ENCODE data around the gene UBASH3B. TPM values are rescaled to one million over a fixed set of nuclear protein-coding genes. Genes with fewer than 3 reads are reported as not detected.
A peak's percentile ranks its signal among the peaks of the same experiment; 100 is the strongest.

UBASH3B gene
- total RNA-seq, 1 donor from 2014 or later: 6.6 TPM

DNA sequence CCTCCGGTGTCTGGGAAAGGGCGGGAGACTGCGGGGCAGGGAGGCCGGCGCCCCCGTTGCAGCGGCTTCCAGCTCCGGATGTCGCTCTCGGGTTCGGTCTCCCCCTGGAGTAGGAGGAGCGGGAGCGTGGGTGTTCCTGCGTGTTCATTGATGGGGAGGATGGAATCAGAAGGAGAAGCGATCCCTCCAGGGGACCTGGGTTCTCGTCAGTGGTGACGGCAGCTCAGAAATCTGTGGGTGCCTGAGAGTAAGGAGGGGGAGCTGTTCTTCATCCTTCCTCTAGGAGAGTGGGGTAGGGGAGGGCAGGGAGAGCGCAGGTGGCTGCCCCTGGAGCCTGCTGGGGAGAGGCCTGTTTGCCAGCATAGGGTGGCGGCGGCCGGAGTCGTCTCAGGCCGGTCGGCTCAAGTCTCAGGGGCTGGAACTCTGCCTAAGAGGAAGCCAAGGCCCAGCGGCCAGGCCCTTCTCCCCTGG lies 1.1 kb downstream of the UBASH3B start:
- TF ChIP-seq CTCF (IDR thresholded peaks at IDR 0.05; ENCODE audit: unreplicated experiment): no peak
- peaks cover 6% of the 10 kb centered on the region for H3K4me1 Mint-ChIP-seq
- H3K4me3 Mint-ChIP-seq: peak overlapping the region; percentile 80
- peaks cover 4% of the 10 kb centered on the region for H3K36me3 Mint-ChIP-seq
- peak overlapping the region; percentile 56 for H3K27ac Mint-ChIP-seq
- peak in 1 of 2 experiments; percentile 43 for DNase-seq (ENCODE audit: low spot score in 2 of 2, unreplicated experiment in 2 of 2)
- peaks cover 4% of the 10 kb centered on the region for H3K9me3 Mint-ChIP-seq
- H3K27me3 Mint-ChIP-seq (ENCODE audit: low read depth): peaks cover 67% of the 10 kb centered on the region

- Mint-ChIP-seq H3K27me3 (ENCODE audit: low read depth) (peaks cover 41% of the 10 kb centered on the region), H3K27ac (no peak overlapping the region), H3K36me3 (peaks cover 4% of the 10 kb centered on the region), H3K4me1 (peaks cover 6% of the 10 kb centered on the region), H3K9me3 (peaks cover 4% of the 10 kb centered on the region), H3K4me3 (no peak overlapping the region)
- no peak for DNase-seq (ENCODE audit: low spot score in 2 of 2, unreplicated experiment in 2 of 2)
- TF ChIP-seq CTCF (IDR thresholded peaks at IDR 0.05; ENCODE audit: unreplicated experiment): no peak
These were observed 4.4 kb downstream of the UBASH3B start for GRCh38 chr11:122659676-122660554.

DNA sequence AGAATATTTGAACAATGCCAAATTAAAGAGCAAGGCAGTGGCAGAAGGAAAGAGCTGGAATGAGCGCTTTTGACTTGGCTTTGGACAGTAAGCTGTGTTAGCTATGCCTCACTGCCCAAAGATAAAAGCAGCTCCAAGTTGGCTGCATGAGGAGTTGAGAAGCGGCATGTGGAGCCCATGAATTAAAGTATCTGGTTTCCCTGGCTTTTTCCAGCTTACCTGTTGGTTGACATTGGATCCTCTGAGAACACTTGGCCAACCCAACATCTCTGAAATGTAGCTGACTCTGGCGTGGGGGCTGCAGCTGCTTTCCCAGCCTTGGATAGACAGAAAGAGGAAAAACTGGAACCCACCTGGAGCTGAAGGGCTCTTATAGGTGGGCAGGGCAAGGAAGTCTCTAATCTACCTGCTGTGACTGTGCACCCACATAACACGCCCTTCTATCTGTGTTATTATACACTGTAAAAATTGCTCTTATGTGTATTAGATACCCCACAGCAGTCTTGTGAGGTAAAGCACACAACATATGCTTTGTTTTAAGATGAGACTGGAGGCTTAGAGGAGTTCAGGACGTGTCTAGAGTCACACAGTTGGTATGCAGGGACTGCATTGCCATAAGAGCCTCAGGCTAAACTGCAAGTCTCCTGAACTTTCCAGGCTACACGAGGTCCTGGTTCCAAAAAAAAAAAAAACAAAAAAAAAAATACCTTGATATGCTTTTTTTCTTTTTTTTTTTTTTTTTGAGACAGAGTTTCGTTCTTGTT lies 5.8 kb downstream of the UBASH3B start:
- H3K9me3 Mint-ChIP-seq: peaks cover 4% of the 10 kb centered on the region
- DNase-seq (ENCODE audit: low spot score in 2 of 2, unreplicated experiment in 2 of 2): no peak
- no peak overlapping the region for H3K4me3 Mint-ChIP-seq
- H3K4me1 Mint-ChIP-seq: peaks cover 6% of the 10 kb centered on the region
- peaks cover 4% of the 10 kb centered on the region for H3K36me3 Mint-ChIP-seq
- TF ChIP-seq CTCF (IDR thresholded peaks at IDR 0.05; ENCODE audit: unreplicated experiment): no peak
- no peak overlapping the region for H3K27ac Mint-ChIP-seq
- H3K27me3 Mint-ChIP-seq (ENCODE audit: low read depth): peaks cover 35% of the 10 kb centered on the region

DNA sequence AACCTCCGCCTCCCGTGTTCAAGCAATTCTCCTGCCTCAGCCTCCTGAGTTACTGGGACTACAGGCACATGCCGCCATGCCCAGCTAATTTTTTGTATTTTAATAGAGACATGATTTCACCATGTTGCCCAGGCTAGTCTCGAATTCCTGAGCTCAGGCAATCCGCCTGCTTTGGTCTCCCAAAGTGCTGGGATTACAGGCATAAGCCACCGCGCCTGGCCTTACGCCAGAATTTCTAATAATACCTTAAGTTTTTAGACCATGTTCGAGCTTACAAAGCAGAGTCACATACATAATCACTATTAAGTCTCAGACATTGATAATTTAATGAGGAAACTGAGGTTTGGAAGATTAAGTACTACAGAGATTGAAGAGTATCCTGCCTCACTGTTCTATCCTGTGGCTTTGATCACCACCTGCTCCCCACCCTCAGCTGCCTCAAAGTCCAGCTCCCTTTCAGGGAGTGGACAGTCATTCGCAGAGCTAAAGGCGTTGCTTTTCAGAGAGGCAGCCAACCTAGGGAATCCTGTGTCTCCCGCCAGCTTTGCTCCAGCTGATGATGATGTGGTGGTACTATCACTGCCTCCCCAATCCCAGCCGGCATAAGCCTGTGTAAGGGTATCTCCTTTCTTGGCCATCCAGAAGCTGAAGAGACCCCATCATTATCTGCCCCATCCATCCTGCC lies 7.7 kb downstream of the UBASH3B start:
- DNase-seq (ENCODE audit: low spot score in 2 of 2, unreplicated experiment in 2 of 2): no peak
- H3K36me3 Mint-ChIP-seq: peaks cover 4% of the 10 kb centered on the region
- H3K27ac Mint-ChIP-seq: no peak overlapping the region
- peaks cover 2% of the 10 kb centered on the region for H3K4me1 Mint-ChIP-seq
- peaks cover 4% of the 10 kb centered on the region for H3K9me3 Mint-ChIP-seq
- H3K4me3 Mint-ChIP-seq: no peak overlapping the region
- peaks cover 20% of the 10 kb centered on the region for H3K27me3 Mint-ChIP-seq (ENCODE audit: low read depth)
- TF ChIP-seq CTCF (IDR thresholded peaks at IDR 0.05; ENCODE audit: unreplicated experiment): no peak

DNA sequence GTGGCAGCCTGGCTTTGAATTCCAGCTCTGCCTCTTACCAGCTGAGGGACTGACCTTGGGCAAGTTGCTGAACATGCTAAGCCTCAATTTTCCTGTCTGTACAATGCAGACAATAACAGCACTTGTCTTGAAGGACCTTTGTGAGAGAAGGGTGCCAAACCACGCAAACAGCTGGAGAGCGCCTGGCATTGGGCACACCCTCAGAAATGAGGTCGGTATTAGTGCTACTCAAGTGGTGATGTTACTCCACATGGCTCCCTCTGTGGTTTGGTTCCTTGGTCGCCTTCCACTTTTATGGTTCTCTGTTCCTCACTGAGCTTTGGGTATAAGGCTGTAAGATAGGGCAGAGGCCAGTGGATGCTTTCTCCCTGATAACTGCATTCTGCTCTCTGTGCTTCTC lies 8.2 kb downstream of the UBASH3B start:
- peaks cover 4% of the 10 kb centered on the region for H3K36me3 Mint-ChIP-seq
- no peak for DNase-seq (ENCODE audit: low spot score in 2 of 2, unreplicated experiment in 2 of 2)
- H3K27ac Mint-ChIP-seq: no peak overlapping the region
- no peak for TF ChIP-seq CTCF (IDR thresholded peaks at IDR 0.05; ENCODE audit: unreplicated experiment)
- peaks cover 18% of the 10 kb centered on the region for H3K27me3 Mint-ChIP-seq (ENCODE audit: low read depth)
- H3K4me3 Mint-ChIP-seq: no peak overlapping the region
- peaks cover 2% of the 10 kb centered on the region for H3K4me1 Mint-ChIP-seq
- H3K9me3 Mint-ChIP-seq: peaks cover 3% of the 10 kb centered on the region
